Glomerular endothelial cell (primary cell): Measurements from ENCODE around the gene ATG7. TPM values are rescaled to one million over a fixed set of nuclear protein-coding genes. Genes with fewer than 3 reads are reported as not detected.
A peak's percentile ranks its signal among the peaks of the same experiment; 100 is the strongest.
"Not testable (repeated sequence)": the region's sequence is repeated elsewhere in the genome, so short reads cannot be mapped to it uniquely, and the experiment has no call there.

ENCODE experiments used
- DNase-seq: peaks from one replicate; pipeline ENCODE4 v3.0.0-alpha.2; 2011; ENCODE audit warnings: low read depth, low spot score; ENCODE audit errors: extremely low read depth
- total RNA-seq: library from RNA; depleted of rRNA; stranded (reverse); fragments of >200 nt; gene quantifications from 2 replicates; pipeline ENCODE4 v1.2.3, GENCODE V29; 2015

ATG7 gene
- total RNA-seq, 1 donor from 2014 or later = 53.6 TPM

- no peak for DNase-seq
Measured at GRCh38 chr3:11495948-11496557, 223.9 kb downstream of the ATG7 start.

DNA sequence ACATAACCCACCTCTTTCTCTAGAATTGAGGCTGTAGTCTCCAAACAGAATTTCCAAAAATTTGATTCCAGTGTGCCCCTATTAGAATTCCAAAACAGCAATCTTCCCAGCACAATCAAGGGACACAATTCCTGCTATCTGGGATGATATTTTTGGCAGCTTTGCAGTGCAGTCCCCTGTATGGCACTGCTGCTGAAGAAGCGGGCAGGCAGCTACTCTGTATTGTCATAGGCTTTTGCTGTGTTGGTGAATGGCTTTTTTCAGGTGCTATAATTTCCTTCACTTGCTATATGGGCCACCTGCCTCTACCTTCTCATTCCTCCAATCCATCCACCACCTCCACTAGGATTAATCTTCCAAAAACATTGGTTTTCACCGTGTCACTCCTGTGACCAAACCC, 226.0 kb downstream of the ATG7 start:
- no peak for DNase-seq

GRCh38 chr3:11498646-11499045, 226.4 kb downstream of the ATG7 start:
- no peak for DNase-seq

DNA sequence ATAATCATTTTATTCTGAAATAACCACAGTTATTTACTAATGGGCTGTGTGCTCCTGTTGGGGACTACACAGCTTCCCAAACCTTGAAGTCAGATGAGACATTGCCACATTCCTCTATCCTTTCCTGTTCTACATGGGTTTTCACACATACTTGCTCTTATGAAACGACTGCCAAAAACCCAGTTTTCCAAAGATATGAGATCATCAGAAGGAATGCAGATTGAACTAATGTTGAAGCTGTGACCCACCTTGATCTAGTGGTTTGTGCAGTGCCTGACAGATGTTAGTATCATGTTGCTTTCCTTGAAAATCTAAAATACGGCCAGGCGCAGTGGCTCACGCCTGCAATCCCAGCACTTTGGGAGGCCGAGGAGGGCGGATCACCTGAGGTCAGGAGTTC, 226.9 kb downstream of the ATG7 start:
- DNase-seq = no peak

- not testable (repeated sequence) for DNase-seq
Measured at GRCh38 chr3:11502413-11502812, 230.2 kb downstream of the ATG7 start.

DNA sequence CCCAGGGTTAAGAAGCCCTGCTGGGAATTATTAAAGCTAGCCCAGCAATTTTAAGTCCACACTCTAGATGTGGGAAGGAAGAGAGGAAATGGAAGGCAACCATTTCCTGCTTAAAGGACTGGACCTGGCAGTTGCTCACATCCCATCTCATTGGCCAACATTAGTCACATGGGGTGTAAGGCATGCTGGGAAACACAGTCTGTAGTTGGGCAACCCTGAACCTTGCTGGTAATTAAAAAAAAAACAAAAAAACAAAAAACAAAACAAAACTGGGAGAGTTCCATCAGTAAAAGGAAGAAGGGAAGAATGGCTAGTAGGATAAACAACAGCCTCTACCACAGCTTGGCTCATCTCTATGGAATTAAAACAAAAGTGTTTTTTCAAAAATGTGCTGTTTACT, 235.5 kb downstream of the ATG7 start:
- DNase-seq = no peak

GRCh38 chr3:11508346-11509172, 236.4 kb downstream of the ATG7 start:
- no peak for DNase-seq

- DNase-seq = no peak
Measured at GRCh38 chr3:11509173-11510000, 237.2 kb downstream of the ATG7 start.

GRCh38 chr3:11510001-11510340, 237.8 kb downstream of the ATG7 start:
- no peak for DNase-seq

- no peak for DNase-seq
Measured at GRCh38 chr3:11510356-11510755, 238.2 kb downstream of the ATG7 start.

- not testable (repeated sequence) for DNase-seq
Measured at GRCh38 chr3:11511606-11512005, 239.4 kb downstream of the ATG7 start.

DNA sequence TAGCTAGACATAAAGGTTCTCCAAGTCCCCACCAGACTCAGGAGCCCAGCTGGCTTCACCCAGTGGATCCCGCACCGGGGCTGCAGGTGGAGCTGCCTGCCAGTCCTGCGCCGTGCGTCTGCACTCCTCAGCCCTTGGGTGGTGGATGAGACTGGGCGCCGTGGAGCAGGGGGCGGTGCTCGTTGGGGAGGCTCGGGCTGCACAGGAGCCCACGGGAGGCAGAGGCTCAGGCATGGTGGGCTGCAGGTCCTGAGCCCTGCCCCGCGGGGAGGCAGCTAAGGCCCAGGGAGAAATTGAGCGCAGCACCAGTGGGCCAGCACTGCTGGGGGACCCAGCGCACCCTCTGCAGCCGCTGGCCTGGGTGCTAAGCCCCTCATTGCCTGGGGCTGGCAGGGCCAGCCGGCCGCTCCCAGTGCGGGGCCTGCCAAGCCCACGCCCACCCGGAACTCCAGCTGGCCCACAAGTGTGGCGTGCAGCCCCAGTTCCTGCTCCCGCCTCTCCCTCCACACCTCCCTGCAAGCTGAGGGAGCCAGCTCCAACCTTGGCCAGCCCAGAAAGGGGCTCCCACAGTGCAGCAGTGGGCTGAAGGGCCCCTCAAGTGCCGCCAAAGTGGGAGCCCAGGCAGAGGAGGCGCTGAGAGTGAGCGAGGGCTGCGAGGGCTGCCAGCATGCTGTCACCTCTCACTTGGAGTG, 241.1 kb downstream of the ATG7 start:
- DNase-seq = not testable (repeated sequence)

- DNase-seq = no peak
Measured at GRCh38 chr3:11513817-11514135, 241.6 kb downstream of the ATG7 start.

DNA sequence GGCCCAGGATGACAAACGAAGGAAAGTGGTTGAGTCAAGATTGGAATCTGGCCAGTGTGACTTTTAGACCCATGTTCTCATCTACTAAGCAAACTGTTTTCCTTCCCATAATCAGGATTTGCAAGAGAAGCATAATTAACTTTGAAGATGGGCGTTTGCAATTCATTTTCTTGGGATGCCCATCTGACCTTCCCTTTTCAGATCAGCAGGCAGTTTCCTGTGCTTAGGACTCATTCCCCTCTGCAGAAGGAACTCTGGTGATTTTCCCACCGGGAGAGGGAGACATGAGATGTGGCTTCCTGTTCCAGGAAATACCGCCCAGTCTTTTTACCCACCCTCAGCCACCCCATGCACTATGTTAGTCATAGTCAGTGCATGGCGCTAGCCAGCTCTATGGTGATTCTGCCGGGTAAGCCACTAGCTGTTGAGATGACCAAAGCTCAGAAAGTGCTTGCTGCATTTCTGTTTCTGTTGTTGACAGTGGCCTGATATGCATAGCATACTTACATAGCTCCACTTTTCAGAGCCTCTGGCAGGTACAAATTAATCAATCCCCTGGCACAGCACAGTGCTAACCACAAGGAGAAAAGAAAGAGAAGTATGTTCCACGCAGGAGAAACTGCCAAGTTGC, 242.1 kb downstream of the ATG7 start:
- peak; percentile 85 for DNase-seq

- no peak for DNase-seq
Measured at GRCh38 chr3:11517601-11518000, 245.4 kb downstream of the ATG7 start.

DNA sequence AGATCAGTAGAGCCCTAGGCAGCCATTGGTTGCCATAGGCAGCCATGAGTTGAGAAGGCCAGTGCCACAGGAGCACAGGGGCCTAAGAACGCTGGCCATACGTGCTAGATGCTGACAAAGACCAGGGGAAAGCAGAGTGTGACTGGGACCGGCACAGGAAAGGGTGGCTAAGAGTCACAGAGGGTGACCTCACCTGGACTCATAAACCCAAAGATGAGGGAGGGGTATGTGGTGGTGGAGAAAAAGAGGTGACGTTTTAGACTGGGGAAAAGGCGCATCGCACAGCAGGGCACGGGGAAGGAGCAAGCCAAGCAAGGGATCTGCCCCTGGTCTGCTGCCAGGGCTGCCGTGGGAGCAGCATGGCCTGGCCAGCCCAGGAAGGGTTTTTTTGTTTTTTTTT, 249.0 kb downstream of the ATG7 start:
- no peak for DNase-seq

GRCh38 chr3:11522398-11522715, 250.2 kb downstream of the ATG7 start:
- no peak for DNase-seq

GRCh38 chr3:11522953-11523571, 250.9 kb downstream of the ATG7 start:
- no peak for DNase-seq

GRCh38 chr3:11523572-11524101, 251.4 kb downstream of the ATG7 start:
- DNase-seq = no peak

- DNase-seq = not testable (repeated sequence)
Measured at GRCh38 chr3:11526121-11526520, 253.9 kb downstream of the ATG7 start.
